ENCODE measurements around the gene GRIN2A. TPM values are rescaled to one million over a fixed set of nuclear protein-coding genes. Genes with fewer than 3 reads are reported as not detected.

The GRIN2A gene
- total RNA-seq, 2 experiments from 2014 or later, result not detected

DNA sequence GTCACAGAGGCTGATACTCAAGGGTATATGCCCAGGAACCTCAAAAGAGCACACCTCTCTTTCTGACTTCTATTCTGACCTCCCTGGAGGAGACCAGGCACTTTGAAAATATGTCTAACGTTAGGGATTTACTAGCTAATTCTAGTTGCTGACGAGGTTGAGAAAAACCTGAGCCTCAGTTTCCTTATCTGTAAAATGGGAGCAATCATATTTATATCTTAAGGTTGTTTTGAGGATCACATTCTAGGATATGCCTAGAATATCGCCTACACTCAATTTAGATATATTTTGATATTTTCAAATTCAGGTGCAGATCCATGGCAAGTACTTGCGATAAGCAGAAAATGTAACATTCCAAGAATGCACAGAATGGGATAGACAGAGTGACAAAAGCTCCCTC, 425.8 kb downstream of the GRIN2A start:
- peaks cover 2% of the 10 kb centered on the region for H3K9me3 Mint-ChIP-seq
- H3K36me3 Mint-ChIP-seq, result no peaks in the 10 kb centered on the region
- DNase-seq, result no peak
- no peak overlapping the region for H3K4me3 Mint-ChIP-seq
- no peaks in the 10 kb centered on the region for H3K27me3 Mint-ChIP-seq
- intact Hi-C loops (cut with micrococcal nuclease), result no loop called here
- H3K27ac Mint-ChIP-seq, result no peak overlapping the region
- H3K4me1 Mint-ChIP-seq (ENCODE audit: low read depth), result no peaks in the 10 kb centered on the region
- CTCF ChIA-PET, result no interaction called here
- POLR2A ChIA-PET, result no interaction called here

DNA sequence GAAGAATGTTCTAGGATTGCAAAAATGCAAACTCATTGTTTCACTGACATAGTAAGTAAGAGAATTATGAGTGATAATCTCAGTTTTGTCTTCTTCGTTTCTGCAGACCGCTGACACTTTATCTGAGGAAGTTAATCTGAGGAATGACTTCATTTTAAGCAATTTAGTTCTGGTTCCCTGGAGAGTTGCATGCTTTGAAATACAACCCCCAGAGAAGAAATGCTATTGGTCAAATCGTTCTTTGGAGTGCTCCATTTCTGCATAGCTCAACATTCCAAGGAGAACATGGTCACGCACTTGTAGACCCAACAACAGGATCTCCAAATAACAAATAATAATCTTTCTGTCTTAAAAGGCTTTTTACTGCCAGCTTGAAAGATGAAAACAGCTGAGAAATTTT, 427.1 kb downstream of the GRIN2A start:
- Mint-ChIP-seq H3K4me3 (no peak overlapping the region), H3K27me3 (no peaks in the 10 kb centered on the region), H3K9me3 (peaks cover 2% of the 10 kb centered on the region), H3K27ac (no peak overlapping the region), H3K4me1 (ENCODE audit: low read depth) (no peaks in the 10 kb centered on the region), H3K36me3 (no peaks in the 10 kb centered on the region)
- no peak for DNase-seq
- intact Hi-C loops (cut with micrococcal nuclease), result no loop called here
- POLR2A ChIA-PET, result no interaction called here
- CTCF ChIA-PET, result no interaction called here

DNA sequence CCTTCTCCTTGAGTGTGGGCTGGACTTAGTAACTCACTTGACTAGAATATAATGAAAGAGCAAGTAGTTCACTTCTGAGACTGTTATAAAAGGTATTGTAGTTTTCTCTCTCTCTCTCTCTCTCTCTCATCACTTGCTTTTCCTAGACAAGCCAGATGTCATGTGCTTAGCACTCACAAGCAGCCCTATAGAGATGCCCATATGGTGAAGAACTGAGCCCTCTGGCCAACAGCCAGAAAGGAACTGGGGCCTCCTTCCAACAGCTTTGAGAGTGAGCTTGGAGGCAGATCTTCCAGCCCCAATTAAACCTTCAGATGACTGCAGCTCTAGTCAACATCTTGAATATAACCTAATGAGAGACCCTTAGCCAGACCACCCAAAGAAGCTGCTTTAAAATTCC, 440.5 kb downstream of the GRIN2A start:
- intact Hi-C loops (cut with micrococcal nuclease), result no loop called here
- DNase-seq, result no peak
- no peak overlapping the region for H3K4me3 Mint-ChIP-seq
- no peaks in the 10 kb centered on the region for H3K9me3 Mint-ChIP-seq
- H3K36me3 Mint-ChIP-seq, result no peaks in the 10 kb centered on the region
- no peak overlapping the region for H3K27ac Mint-ChIP-seq
- CTCF ChIA-PET, result no interaction called here
- no peaks in the 10 kb centered on the region for H3K27me3 Mint-ChIP-seq
- POLR2A ChIA-PET, result no interaction called here
- H3K4me1 Mint-ChIP-seq (ENCODE audit: low read depth), result no peaks in the 10 kb centered on the region

DNA sequence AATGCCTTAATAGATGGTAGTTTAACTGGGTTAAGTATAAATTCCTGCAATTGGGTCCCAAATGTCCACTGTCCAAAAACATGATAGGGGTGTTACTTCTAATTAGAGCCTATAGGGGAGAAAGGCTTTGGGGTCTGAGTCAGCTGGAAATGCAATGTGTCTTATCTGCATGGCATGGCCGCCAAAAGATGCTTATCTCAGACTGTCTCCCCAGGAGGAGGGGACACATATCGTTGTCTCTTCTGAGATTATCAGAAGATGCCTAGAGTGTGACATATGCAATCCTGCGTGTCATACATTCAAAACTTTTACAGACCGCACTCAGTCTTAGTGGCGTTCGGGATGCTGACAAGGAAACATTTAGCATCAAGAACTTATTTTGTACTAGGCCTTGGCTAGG, 442.9 kb downstream of the GRIN2A start:
- no peak for DNase-seq
- H3K36me3 Mint-ChIP-seq, result no peaks in the 10 kb centered on the region
- no peaks in the 10 kb centered on the region for H3K27me3 Mint-ChIP-seq
- CTCF ChIA-PET, result no interaction called here
- H3K4me1 Mint-ChIP-seq (ENCODE audit: low read depth), result no peaks in the 10 kb centered on the region
- no peak overlapping the region for H3K27ac Mint-ChIP-seq
- intact Hi-C loops (cut with micrococcal nuclease), result no loop called here
- no peak overlapping the region for H3K4me3 Mint-ChIP-seq
- no peaks in the 10 kb centered on the region for H3K9me3 Mint-ChIP-seq
- POLR2A ChIA-PET, result no interaction called here

DNA sequence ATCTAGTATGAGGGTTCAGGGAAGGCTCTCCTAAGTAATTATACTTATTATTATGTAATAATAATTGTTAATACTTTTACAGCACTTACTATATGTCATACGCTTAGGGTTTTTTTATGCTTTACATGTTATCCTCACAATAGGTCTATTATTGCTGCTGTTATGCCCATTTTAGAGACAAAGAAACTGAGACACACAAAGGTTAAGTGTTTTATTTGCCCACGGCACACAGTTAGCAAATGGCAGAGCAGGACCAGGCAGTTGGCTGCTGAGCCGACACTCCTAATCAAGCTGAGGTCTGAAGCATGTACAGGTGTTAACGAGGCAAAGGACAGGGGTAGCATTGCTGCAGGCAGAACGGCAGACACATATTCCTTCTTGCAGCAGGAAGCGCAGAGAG, 443.5 kb downstream of the GRIN2A start:
- intact Hi-C loops (cut with micrococcal nuclease), result no loop called here
- Mint-ChIP-seq H3K9me3 (no peaks in the 10 kb centered on the region), H3K27me3 (no peaks in the 10 kb centered on the region), H3K4me1 (ENCODE audit: low read depth) (no peaks in the 10 kb centered on the region), H3K27ac (no peak overlapping the region), H3K36me3 (no peaks in the 10 kb centered on the region), H3K4me3 (no peak overlapping the region)
- ChIA-PET CTCF (no interaction called here), POLR2A (no interaction called here)
- no peak for DNase-seq

DNA sequence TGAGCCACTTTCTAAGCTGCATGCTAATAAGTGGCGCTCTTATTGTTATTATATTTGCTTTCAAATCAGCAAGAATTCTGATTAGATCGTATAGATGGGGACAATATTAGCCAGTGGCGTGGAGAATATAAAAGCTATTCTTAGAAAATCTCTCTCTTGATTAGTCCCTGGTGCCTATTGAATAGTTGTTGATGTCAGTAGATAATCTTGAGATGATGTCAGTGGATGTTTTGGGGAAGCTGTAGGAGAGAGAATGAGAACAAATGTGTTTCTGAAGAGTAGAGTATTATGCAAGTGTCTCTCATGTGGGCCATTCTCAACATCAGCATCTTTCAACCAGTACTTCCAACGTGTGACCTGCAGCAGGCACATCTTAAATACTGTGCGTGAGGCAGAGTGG, 445.7 kb downstream of the GRIN2A start:
- H3K27ac Mint-ChIP-seq, result no peak overlapping the region
- H3K36me3 Mint-ChIP-seq, result no peaks in the 10 kb centered on the region
- no peak overlapping the region for H3K4me3 Mint-ChIP-seq
- H3K9me3 Mint-ChIP-seq, result no peaks in the 10 kb centered on the region
- ChIA-PET POLR2A (no interaction called here), CTCF (no interaction called here)
- intact Hi-C loops (cut with micrococcal nuclease), result no loop called here
- DNase-seq, result no peak
- no peaks in the 10 kb centered on the region for H3K27me3 Mint-ChIP-seq
- H3K4me1 Mint-ChIP-seq (ENCODE audit: low read depth), result no peaks in the 10 kb centered on the region

DNA sequence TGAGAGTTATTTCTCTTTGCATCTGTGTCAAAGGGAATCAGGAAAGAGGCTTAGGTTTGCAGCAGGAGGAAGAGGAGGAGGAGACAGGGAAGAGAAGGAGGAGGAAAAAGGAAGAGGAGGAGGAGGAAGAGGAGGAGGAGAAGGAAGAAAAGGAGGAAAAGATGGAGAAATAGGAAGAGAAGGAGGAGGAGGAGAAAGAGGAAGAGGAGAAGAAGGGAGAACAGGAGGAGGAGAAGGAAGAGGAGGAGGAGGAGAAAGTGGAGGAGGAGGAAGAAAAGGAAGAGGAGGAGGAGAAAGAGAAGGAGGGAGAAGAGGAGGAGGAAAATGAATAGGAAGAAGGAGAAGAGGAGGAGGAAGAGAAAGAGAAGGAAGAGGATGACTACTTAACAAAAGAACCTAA, 459.1 kb downstream of the GRIN2A start:
- intact Hi-C loops (cut with micrococcal nuclease), result no loop called here
- Mint-ChIP-seq H3K9me3 (no peaks in the 10 kb centered on the region), H3K36me3 (no peaks in the 10 kb centered on the region), H3K27me3 (no peaks in the 10 kb centered on the region), H3K4me3 (no peak overlapping the region), H3K27ac (no peak overlapping the region), H3K4me1 (ENCODE audit: low read depth) (no peaks in the 10 kb centered on the region)
- ChIA-PET CTCF (no interaction called here), POLR2A (no interaction called here)
- no peak for DNase-seq

DNA sequence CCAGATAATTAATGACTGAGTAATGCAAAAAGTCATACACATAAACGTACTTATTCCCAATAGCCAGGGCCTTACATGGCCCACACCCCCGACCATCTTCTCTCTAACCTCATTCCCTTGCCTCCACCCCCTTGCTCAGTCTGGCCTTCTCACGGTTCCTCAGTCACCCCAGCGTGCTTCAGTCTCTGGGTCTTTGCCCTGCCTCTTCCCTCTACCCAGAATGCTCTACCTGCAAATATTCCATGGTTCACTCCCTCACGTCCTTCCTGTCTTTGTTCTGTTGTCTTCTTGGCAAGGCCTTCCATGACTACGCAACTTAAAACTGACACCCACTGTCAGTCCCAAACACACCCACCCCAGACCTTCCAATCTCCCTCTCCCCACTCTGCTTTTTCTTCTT, 468.3 kb downstream of the GRIN2A start:
- H3K4me1 Mint-ChIP-seq (ENCODE audit: low read depth), result no peaks in the 10 kb centered on the region
- no peak for DNase-seq
- no peaks in the 10 kb centered on the region for H3K9me3 Mint-ChIP-seq
- H3K27ac Mint-ChIP-seq, result no peak overlapping the region
- POLR2A ChIA-PET, result no interaction called here
- H3K27me3 Mint-ChIP-seq, result no peaks in the 10 kb centered on the region
- intact Hi-C loops (cut with micrococcal nuclease), result no loop called here
- CTCF ChIA-PET, result no interaction called here
- no peaks in the 10 kb centered on the region for H3K36me3 Mint-ChIP-seq
- no peak overlapping the region for H3K4me3 Mint-ChIP-seq

DNA sequence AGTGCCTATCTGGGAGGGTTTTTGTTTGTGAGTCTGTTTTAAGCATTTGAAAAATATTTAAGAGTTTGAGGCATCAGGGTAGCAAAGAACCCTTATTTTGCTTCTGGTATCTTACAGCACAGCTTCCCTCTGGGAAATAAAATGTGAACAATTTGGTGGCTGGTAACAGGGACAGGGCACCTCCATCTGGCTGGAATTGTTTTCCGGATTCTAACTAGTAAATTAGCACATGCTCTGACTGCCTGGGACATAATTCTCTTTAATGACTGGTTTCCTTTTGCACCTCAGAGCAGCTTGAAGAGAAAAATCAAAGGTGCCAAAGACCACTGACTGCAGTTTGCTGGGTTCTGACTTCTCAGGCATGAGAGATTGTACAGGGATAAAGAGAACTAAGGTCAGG, 469.1 kb downstream of the GRIN2A start:
- H3K27me3 Mint-ChIP-seq, result no peaks in the 10 kb centered on the region
- no peak overlapping the region for H3K27ac Mint-ChIP-seq
- H3K36me3 Mint-ChIP-seq, result no peaks in the 10 kb centered on the region
- ChIA-PET CTCF (no interaction called here), POLR2A (no interaction called here)
- H3K4me1 Mint-ChIP-seq (ENCODE audit: low read depth), result no peaks in the 10 kb centered on the region
- no peaks in the 10 kb centered on the region for H3K9me3 Mint-ChIP-seq
- H3K4me3 Mint-ChIP-seq, result no peak overlapping the region
- no peak for DNase-seq
- intact Hi-C loops (cut with micrococcal nuclease), result no loop called here

DNA sequence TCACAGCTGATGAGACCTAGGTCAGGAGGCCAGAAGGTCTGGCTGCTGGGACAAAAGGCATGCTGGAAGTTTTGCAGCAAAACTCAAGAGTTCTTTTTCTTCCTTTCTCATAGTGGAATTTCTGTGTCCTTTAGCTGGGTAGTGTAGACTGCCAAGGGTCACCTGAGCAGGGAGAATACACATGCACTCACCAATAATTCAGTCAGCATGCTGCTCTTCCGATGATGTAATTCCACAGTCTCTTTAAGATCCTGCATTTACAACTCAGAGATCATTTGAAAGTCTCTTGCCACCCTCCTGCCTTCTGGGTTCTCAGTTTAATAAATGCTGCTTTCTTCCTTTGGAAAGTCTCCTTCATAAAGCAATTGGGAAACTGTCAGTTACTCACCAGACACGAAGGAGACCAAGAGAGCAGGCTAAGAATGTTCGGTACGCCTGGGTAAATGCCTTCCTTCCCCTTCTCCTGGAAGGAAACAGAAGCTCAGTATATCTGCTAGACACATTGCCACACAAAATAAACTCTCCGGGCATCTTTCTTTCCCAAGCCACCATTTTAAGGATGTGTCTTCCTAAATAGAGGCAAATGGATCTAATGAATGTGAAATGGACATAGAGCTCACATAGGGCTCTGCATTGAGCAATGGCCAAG, 473.1 kb downstream of the GRIN2A start:
- DNase-seq, result no peak
- no peaks in the 10 kb centered on the region for H3K9me3 Mint-ChIP-seq
- no peaks in the 10 kb centered on the region for H3K4me1 Mint-ChIP-seq (ENCODE audit: low read depth)
- ChIA-PET CTCF (no interaction called here), POLR2A (no interaction called here)
- H3K36me3 Mint-ChIP-seq, result no peaks in the 10 kb centered on the region
- no peaks in the 10 kb centered on the region for H3K27me3 Mint-ChIP-seq
- H3K27ac Mint-ChIP-seq, result no peak overlapping the region
- H3K4me3 Mint-ChIP-seq, result no peak overlapping the region
- intact Hi-C loops (cut with micrococcal nuclease), result no loop called here

DNA sequence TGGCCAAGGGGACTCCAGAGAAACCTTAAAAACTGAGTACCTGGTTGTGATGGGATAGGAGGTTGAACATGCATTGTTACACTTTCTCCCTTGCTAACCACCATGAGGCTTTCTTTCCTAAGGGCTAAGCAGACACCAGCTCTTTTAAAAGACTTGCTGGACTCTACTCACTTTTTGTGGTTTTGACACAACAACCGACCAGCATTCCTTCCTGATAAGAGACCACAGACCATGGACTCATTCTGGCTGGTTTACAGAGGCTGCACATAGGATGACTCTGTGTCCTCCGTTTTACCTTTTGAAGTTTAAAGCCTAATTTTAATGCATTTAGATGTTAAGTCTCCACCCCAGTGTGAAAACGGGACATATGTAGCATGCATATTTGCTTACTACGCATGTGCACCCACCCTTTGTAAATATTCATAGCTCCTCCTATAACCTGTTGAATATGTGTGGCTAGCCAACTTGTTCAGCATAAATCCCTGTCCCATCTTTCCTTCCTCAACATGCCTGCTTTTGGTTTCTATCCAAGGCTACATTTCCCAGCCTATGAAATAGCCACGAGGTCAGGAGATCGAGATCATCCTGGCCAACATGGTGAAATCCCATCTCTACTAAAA, 475.9 kb downstream of the GRIN2A start:
- Mint-ChIP-seq H3K9me3 (no peaks in the 10 kb centered on the region), H3K4me3 (no peak overlapping the region), H3K27ac (no peak overlapping the region), H3K27me3 (no peaks in the 10 kb centered on the region), H3K4me1 (ENCODE audit: low read depth) (no peaks in the 10 kb centered on the region), H3K36me3 (no peaks in the 10 kb centered on the region)
- intact Hi-C loops (cut with micrococcal nuclease), result no loop called here
- CTCF ChIA-PET, result no interaction called here
- POLR2A ChIA-PET, result no interaction called here
- no peak for DNase-seq

DNA sequence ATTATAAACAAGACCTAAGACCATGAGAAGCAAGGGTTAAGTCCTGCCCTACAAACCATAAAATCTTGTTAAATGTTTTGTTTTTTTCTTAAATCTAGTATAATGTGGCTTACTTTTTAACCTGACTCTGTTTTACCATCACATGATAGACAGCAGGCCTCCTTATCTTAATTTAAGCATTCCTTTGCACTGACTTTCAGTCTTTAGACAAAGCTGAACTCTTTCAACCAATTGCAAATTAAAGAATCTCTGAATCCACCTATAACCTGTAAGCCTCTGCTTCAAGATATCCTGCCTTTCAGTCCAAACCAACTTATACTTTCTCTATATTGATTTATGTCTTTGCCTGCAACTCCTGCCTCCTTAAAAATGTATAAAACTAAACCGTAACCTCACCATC, 478.5 kb downstream of the GRIN2A start:
- H3K9me3 Mint-ChIP-seq, result no peaks in the 10 kb centered on the region
- H3K4me3 Mint-ChIP-seq, result no peak overlapping the region
- no peaks in the 10 kb centered on the region for H3K36me3 Mint-ChIP-seq
- ChIA-PET POLR2A (no interaction called here), CTCF (no interaction called here)
- no peaks in the 10 kb centered on the region for H3K4me1 Mint-ChIP-seq (ENCODE audit: low read depth)
- no peak overlapping the region for H3K27ac Mint-ChIP-seq
- DNase-seq, result no peak
- intact Hi-C loops (cut with micrococcal nuclease), result no loop called here
- H3K27me3 Mint-ChIP-seq, result no peaks in the 10 kb centered on the region

Measured in activated CD4-positive, alpha-beta memory T cell treated with anti-CD3 and anti-CD28 coated beads for 36 hours (primary cell).